DOHH2 (cell line): ENCODE results near the gene RIPK4.

Source experiments
- CTCF ChIP-seq: fragments of 200-600 bp; sonication (generic); IDR thresholded peaks from one replicate; pipeline ENCODE4 v1.5.1; 2014; ENCODE audit warnings: antibody characterized with exemption, mild to moderate bottlenecking, low read depth, low read length; ENCODE audit not compliant: poor library complexity, severe bottlenecking
- EZH2phosphoT487 ChIP-seq: fragments of 200-600 bp; sonication (generic); IDR thresholded peaks from 2 replicates; pipeline ENCODE4 v1.6.1; 2017; ENCODE audit warnings: borderline replicate concordance, mild to moderate bottlenecking, antibody characterized with exemption, low read length, moderate library complexity, mixed read lengths

GRCh38 chr21:41780337-41781049, 13.6 kb upstream of the RIPK4 start:
- no peak for TF ChIP-seq CTCF
- no peak for TF ChIP-seq EZH2phosphoT487
